A549 treated with dexamethasone at 1 μM for 4 hours (cell line): ENCODE data around the gene RXFP3. TPM values are rescaled to one million over a fixed set of nuclear protein-coding genes. Genes with fewer than 3 reads are reported as not detected.

ENCODE experiments used
- total RNA-seq: library from RNA; stranded (reverse); fragments of 200-300 nt; extraction: Qiagen RNA extraction; gene quantifications from 5 replicates; pipeline ENCODE4 v1.2.3, GENCODE V29; 2022

Gene RXFP3, protein sequence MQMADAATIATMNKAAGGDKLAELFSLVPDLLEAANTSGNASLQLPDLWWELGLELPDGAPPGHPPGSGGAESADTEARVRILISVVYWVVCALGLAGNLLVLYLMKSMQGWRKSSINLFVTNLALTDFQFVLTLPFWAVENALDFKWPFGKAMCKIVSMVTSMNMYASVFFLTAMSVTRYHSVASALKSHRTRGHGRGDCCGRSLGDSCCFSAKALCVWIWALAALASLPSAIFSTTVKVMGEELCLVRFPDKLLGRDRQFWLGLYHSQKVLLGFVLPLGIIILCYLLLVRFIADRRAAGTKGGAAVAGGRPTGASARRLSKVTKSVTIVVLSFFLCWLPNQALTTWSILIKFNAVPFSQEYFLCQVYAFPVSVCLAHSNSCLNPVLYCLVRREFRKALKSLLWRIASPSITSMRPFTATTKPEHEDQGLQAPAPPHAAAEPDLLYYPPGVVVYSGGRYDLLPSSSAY
- total RNA-seq = not detected in 5 replicates

DNA sequence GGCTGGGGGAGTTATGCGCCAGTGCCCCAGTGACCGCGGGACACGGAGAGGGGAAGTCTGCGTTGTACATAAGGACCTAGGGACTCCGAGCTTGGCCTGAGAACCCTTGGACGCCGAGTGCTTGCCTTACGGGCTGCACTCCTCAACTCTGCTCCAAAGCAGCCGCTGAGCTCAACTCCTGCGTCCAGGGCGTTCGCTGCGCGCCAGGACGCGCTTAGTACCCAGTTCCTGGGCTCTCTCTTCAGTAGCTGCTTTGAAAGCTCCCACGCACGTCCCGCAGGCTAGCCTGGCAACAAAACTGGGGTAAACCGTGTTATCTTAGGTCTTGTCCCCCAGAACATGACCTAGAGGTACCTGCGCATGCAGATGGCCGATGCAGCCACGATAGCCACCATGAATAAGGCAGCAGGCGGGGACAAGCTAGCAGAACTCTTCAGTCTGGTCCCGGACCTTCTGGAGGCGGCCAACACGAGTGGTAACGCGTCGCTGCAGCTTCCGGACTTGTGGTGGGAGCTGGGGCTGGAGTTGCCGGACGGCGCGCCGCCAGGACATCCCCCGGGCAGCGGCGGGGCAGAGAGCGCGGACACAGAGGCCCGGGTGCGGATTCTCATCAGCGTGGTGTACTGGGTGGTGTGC, at the start of gene RXFP3:
RXFP3 (plus strand) TSS at position 6 of the 636 bp plus-strand sequence; CDS start at position 361, 355 bp downstream.

DNA sequence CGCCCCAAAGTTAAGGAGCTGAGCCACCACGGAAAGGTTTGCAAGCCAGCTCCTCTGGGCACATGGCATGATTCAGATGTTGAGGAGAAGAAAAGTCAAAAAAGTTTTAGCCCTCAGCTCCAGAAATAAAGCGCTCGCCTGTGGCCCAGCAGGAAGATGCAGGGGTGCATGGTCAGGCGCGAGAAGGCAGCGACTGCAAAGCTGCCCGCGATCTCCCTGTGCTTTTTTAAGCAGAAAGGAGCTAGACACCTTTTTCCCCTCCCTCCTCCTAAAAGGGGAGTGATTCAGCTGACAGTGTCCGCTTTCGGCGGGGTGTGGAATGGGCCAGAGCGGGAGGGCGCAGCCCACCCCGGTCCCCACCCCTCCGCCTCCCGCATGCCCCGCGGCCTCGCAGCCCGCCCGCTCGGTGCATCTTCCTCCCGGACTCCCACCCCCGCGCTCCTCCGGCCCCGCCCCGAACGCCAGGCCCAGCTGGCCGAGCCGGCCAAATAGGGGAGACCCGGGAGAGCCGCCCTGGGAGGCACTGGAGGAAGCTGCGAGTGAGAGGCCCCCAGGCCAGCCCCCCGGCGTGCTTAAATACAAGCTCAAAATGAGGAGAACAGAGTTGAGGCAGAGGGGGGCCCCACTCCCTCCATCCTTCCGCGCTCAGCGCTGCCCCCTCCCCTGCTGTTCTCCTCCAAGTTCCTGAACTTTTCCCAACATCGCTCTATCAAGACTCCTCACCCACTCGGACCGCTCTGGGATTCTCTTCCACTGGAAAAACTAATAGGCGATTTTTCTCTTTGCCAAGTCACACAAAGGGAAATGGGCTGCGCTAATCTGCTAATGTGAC, 44.2 kb upstream of the RXFP3 start, which contains the start of gene ADAMTS12:
ADAMTS12 (minus strand) TSS at position 203 of the 832 bp plus-strand sequence; CDS start at position 69, 134 bp downstream.

GRCh38 chr5:33984671-33985124, 48.5 kb downstream of the RXFP3 start, which contains the start of gene SLC45A2:
TSS of gene SLC45A2 (minus strand) at chr5:33984693. CDS start at chr5:33984583, 110 bp downstream.

Other genes starting within 250 kb of the RXFP3 start
- 5.7 to 7.6 TPM (median 7.3 TPM) in 5 replicates for gene ADAMTS12, start 44.4 kb upstream of the RXFP3 start, total RNA-seq
- gene SLC45A2, start 48.3 kb downstream of the RXFP3 start, total RNA-seq = not detected in 5 replicates
- 14.1 to 17.0 TPM (median 15.1 TPM) in 5 replicates for gene AMACR, start 71.7 kb downstream of the RXFP3 start, total RNA-seq
- 0.12 to 0.24 TPM (median 0.17 TPM) in 4 of 5 replicates, not detected in the other for gene C1QTNF3, start 106.8 kb downstream of the RXFP3 start, total RNA-seq